ENCODE measurements around the gene DAD1. TPM values are rescaled to one million over a fixed set of nuclear protein-coding genes. Genes with fewer than 3 reads are reported as not detected.

The DAD1 gene
- total RNA-seq, 4 donors from 2014 or later: 31.4 to 154 (median 141) TPM

GRCh38 chr14:22535916-22536315 is 53.1 kb downstream of the DAD1 start:
- DNase-seq: no peak
- Histone ChIP-seq H3K4me1 (peaks cover 0 to 12% (median 3%) of the 10 kb centered on the region in 4 donors), H3K27ac (peak overlapping the region in 2 of 4 donors; percentile 53 to 63), H3K9me3 (no peaks in the 10 kb centered on the region), H3K36me3 (no peaks in the 10 kb centered on the region), H3K4me3 (no peak overlapping the region), H3K27me3 (no peaks in the 10 kb centered on the region)
- intact Hi-C loops (cut with DNase I; ENCODE audit: low total_unique reads) (loop anchor here (10.0 kb wide), 1 partner anchor 1381 kb away; the partner anchor contains the start of gene OR5AU1), in situ Hi-C loops (cut with MboI; ENCODE audit: low pct_ligation_motif_present in 1 of 4, low pct_unique_long_range_greater_than_20kb in 1 of 4, low sequenced_read_pairs in 3 of 4) (no loop called here)
- TF ChIP-seq, protein P1, sequence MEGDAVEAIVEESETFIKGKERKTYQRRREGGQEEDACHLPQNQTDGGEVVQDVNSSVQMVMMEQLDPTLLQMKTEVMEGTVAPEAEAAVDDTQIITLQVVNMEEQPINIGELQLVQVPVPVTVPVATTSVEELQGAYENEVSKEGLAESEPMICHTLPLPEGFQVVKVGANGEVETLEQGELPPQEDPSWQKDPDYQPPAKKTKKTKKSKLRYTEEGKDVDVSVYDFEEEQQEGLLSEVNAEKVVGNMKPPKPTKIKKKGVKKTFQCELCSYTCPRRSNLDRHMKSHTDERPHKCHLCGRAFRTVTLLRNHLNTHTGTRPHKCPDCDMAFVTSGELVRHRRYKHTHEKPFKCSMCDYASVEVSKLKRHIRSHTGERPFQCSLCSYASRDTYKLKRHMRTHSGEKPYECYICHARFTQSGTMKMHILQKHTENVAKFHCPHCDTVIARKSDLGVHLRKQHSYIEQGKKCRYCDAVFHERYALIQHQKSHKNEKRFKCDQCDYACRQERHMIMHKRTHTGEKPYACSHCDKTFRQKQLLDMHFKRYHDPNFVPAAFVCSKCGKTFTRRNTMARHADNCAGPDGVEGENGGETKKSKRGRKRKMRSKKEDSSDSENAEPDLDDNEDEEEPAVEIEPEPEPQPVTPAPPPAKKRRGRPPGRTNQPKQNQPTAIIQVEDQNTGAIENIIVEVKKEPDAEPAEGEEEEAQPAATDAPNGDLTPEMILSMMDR (IDR thresholded peaks at IDR 0.05): no peak
- no peak for TF ChIP-seq POLR2A (IDR thresholded peaks at IDR 0.05)
- no peak for TF ChIP-seq POLR2AphosphoS5 (IDR thresholded peaks at IDR 0.05)
- TF ChIP-seq EP300 (IDR thresholded peaks at IDR 0.05; ENCODE audit: low read depth): no peak

DNA sequence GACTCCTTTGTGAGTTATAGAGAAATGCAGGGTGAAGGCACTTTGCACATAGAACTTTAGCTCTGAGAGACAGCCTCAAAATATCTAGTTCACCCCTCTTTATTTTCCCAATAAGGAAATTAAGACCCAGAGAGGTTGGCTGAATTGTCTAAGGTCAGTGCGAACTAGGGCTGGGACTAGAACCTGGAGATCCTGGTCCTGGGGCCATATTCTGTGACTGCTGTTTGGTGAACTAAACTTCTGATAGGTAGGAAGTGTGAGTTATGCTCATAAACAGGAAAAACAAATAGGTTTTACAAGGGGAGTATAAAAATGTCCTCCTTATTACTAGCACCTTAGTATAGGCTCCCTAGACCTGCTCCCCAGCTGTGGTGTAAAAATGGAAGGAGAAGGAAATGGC is 53.9 kb downstream of the DAD1 start:
- in situ Hi-C loops (cut with MboI; ENCODE audit: low pct_ligation_motif_present in 1 of 4, low pct_unique_long_range_greater_than_20kb in 1 of 4, low sequenced_read_pairs in 3 of 4) (no loop called here), intact Hi-C loops (cut with DNase I; ENCODE audit: low total_unique reads) (loop anchor here (10.0 kb wide), 1 partner anchor 1380 kb away; the partner anchor contains the start of gene OR5AU1)
- peak overlapping the region in 1 of 4 donors; percentile 34 for H3K27ac ChIP-seq
- H3K9me3 ChIP-seq: no peaks in the 10 kb centered on the region
- no peaks in the 10 kb centered on the region for H3K36me3 ChIP-seq
- TF ChIP-seq EP300 (IDR thresholded peaks at IDR 0.05; ENCODE audit: low read depth) (no peak), POLR2AphosphoS5 (IDR thresholded peaks at IDR 0.05) (no peak), POLR2A (IDR thresholded peaks at IDR 0.05) (no peak)
- TF ChIP-seq, protein P1 (IDR thresholded peaks at IDR 0.05): no peak
- no peak overlapping the region for H3K4me3 ChIP-seq
- H3K27me3 ChIP-seq: no peaks in the 10 kb centered on the region
- DNase-seq: no peak
- WGBS, 2 donors (ENCODE audit: low coverage in 1 of 2): 83 to 86% methylated on average over 1 of the region's 1 CpG
- peaks cover 0 to 12% (median 3%) of the 10 kb centered on the region in 4 donors for H3K4me1 ChIP-seq

GRCh38 chr14:22534547-22534946 is 54.5 kb downstream of the DAD1 start:
- TF ChIP-seq POLR2AphosphoS5 (IDR thresholded peaks at IDR 0.05) (no peak), POLR2A (IDR thresholded peaks at IDR 0.05) (no peak), EP300 (IDR thresholded peaks at IDR 0.05; ENCODE audit: low read depth) (no peak)
- TF ChIP-seq, protein P1 (IDR thresholded peaks at IDR 0.05): no peak
- Histone ChIP-seq H3K4me1 (peaks cover 0 to 12% (median 3%) of the 10 kb centered on the region in 4 donors), H3K27me3 (no peaks in the 10 kb centered on the region), H3K9me3 (no peaks in the 10 kb centered on the region), H3K36me3 (no peaks in the 10 kb centered on the region), H3K4me3 (no peak overlapping the region), H3K27ac (peak overlapping the region in 1 of 4 donors; percentile 34)
- DNase-seq: no peak
- intact Hi-C loops (cut with DNase I; ENCODE audit: low total_unique reads) (loop anchor here (10.0 kb wide), 1 partner anchor 1380 kb away; the partner anchor contains the start of gene OR5AU1), in situ Hi-C loops (cut with MboI; ENCODE audit: low pct_ligation_motif_present in 1 of 4, low pct_unique_long_range_greater_than_20kb in 1 of 4, low sequenced_read_pairs in 3 of 4) (no loop called here)
- 93 to 98% methylated on average over 5 of the region's 5 CpGs for WGBS, 2 donors (ENCODE audit: low coverage in 1 of 2)

DNA sequence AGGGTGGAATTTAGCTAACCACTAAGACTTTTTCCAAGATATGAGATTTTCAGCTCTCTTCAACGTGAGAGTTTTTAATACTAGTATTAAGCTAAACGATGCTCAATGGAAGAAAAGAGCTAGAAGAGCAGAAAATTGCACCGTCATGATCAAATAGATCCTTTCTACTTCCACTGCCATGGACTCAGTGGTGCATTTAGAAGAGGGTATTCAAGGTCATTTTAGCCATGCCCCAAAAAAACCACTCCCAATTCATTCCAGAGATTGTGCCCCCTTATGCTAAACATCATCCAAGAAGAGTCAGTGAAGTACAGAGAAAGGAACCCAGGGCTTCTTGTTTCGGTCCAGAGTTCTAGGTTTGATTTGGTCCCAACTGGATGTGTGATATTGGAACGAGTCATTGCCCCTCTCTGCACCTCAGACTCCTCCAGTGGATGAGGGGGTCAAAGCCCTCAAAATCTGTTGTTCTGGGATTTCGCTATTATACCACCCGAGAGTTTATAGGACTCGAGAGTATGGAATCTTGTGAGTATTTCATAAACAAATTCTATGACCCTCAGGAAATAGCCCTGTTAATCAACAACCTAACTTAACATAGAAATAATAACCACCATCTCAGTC is 55.2 kb downstream of the DAD1 start:
- in situ Hi-C loops (cut with MboI; ENCODE audit: low pct_ligation_motif_present in 1 of 4, low pct_unique_long_range_greater_than_20kb in 1 of 4, low sequenced_read_pairs in 3 of 4): no loop called here
- no peak overlapping the region for H3K4me3 ChIP-seq
- intact Hi-C loops (cut with DNase I; ENCODE audit: low total_unique reads): loop anchor here (10.0 kb wide), 1 partner anchor 1379 kb away; the partner anchor contains the start of gene OR5AU1
- H3K27me3 ChIP-seq: no peaks in the 10 kb centered on the region
- H3K36me3 ChIP-seq: no peaks in the 10 kb centered on the region
- peaks cover 0 to 12% (median 3%) of the 10 kb centered on the region in 4 donors for H3K4me1 ChIP-seq
- no peak overlapping the region for H3K27ac ChIP-seq
- no peaks in the 10 kb centered on the region for H3K9me3 ChIP-seq
- no peak for DNase-seq
- TF ChIP-seq POLR2AphosphoS5 (IDR thresholded peaks at IDR 0.05): no peak
- TF ChIP-seq EP300 (IDR thresholded peaks at IDR 0.05; ENCODE audit: low read depth): no peak
- TF ChIP-seq, protein P1 (IDR thresholded peaks at IDR 0.05): no peak
- TF ChIP-seq POLR2A (IDR thresholded peaks at IDR 0.05): no peak
- WGBS, 2 donors (ENCODE audit: low coverage in 1 of 2): 89 to 97% methylated on average over 6 to 8 of the region's 8 CpGs

Data from transverse colon (tissue), 4 donors.